GM12878 (cell line): ENCODE results near the gene PERM1. TPM values are rescaled to one million over a fixed set of nuclear protein-coding genes. Genes with fewer than 3 reads are reported as not detected.
A peak's percentile ranks its signal among the peaks of the same experiment; 100 is the strongest.

ENCODE experiments used
- ATAC-seq: fragments of 200-7000 bp; cut with Tn5 transposase; 3 replicates; pipeline ENCODE4 v1.9.1; 2020; ENCODE audit warnings: mild to moderate bottlenecking, moderate library complexity
- BruUV-seq: library from RNA; stranded (reverse); fragments of 400-500 nt; replicated peaks from 2 replicates; lab custom pipeline; 2021; lab: Mats Ljungman, UMichigan
- CTCF ChIA-PET: fragments of 300-600 bp; sonication (Branson Sonifier 250); formaldehyde crosslinking; extraction: SDS; loops from one replicate; lab custom pipeline; 2021; ENCODE audit warnings: inconsistent platforms; lab: Yijun Ruan, JAX
- POLR2A ChIA-PET: fragments of 350-600 bp; formaldehyde crosslinking; extraction: SDS; loops from one replicate; lab custom pipeline; 2021; ENCODE audit warnings: inconsistent platforms; lab: Charles Lee
- RAD21 ChIA-PET: fragments of 300-600 bp; sonication (Branson Sonifier 250); formaldehyde crosslinking; loops from one replicate; lab custom pipeline; 2023; ENCODE audit warnings: antibody characterized with exemption; ENCODE audit not compliant: unreplicated experiment; lab: Charles Lee
- SMC1A ChIA-PET: fragments of 300-600 bp; sonication (Branson Sonifier 250); formaldehyde crosslinking; loops from one replicate; lab custom pipeline; 2023; ENCODE audit not compliant: unreplicated experiment, uncharacterized antibody; lab: Charles Lee
- DNase-seq: peaks from one replicate; pipeline ENCODE4 v3.0.0-alpha.2; 2011; ENCODE audit warnings: low read depth, low spot score
- FAIRE-seq: peaks from 3 replicates; lab custom pipeline; 2011; peaks lifted over from hg19 to GRCh38; lab: Jason Lieb, UNC
- H2AFZ ChIP-seq: 2 replicates; pipeline ENCODE4 v1.6.0; 2011; ENCODE audit warnings: low read depth, low read length, control low read depth; ENCODE audit not compliant: control insufficient read depth
- H3K27ac ChIP-seq: 2 replicates; pipeline ENCODE4 v1.5.1; 2011; ENCODE audit warnings: control low read depth; ENCODE audit not compliant: control insufficient read depth, insufficient read depth
- H3K27me3 ChIP-seq, 2 experiments: replicated peaks in 1 of 2; 2 replicates each; pipeline versions ENCODE4 v1.6.0 to v1.6.1; 2011; ENCODE audit warnings: low read length in 1 of 2; ENCODE audit not compliant: control insufficient read depth in 2 of 2, insufficient read depth in 2 of 2
- H3K36me3 ChIP-seq, 2 experiments: 2 replicates each; pipeline ENCODE4 v1.5.1; 2011; ENCODE audit warnings: low read length in 1 of 2; ENCODE audit not compliant: control insufficient read depth in 2 of 2, insufficient read depth in 2 of 2
- H3K4me1 ChIP-seq: 2 replicates; pipeline ENCODE4 v1.6.1; 2011; ENCODE audit warnings: mild to moderate bottlenecking, low read length, moderate library complexity, mixed read lengths; ENCODE audit not compliant: control insufficient read depth, insufficient read depth
- H3K4me2 ChIP-seq: 2 replicates; pipeline ENCODE4 v1.6.0; 2011; ENCODE audit warnings: control low read depth; ENCODE audit not compliant: control insufficient read depth, insufficient read depth
- H3K4me3 ChIP-seq: fragments of 200-600 bp; sonication (generic); 2 replicates; pipeline ENCODE4 v1.5.1; 2016
- H3K79me2 ChIP-seq: 2 replicates; pipeline ENCODE4 v1.6.0; 2011; ENCODE audit warnings: low read length; ENCODE audit not compliant: control insufficient read depth, insufficient read depth
- H3K9ac ChIP-seq: 2 replicates; pipeline ENCODE4 v1.8.0; 2011; ENCODE audit warnings: low read length, control low read depth, mixed read lengths; ENCODE audit not compliant: control insufficient read depth, insufficient read depth
- H3K9me3 ChIP-seq: replicated peaks from 3 replicates; pipeline ENCODE4 v1.5.1; 2011; ENCODE audit warnings: mild to moderate bottlenecking, low read length; ENCODE audit not compliant: control insufficient read depth, insufficient read depth
- H4K20me1 ChIP-seq: 2 replicates; pipeline ENCODE4 v1.6.0; 2011; ENCODE audit not compliant: control insufficient read depth, insufficient read depth
- NR2C2 ChIP-seq: IDR thresholded peaks from 2 replicates; pipeline ENCODE4 v1.6.1; 2011; ENCODE audit warnings: borderline replicate concordance, low read depth; ENCODE audit not compliant: control insufficient read depth, insufficient read length
- RB1 ChIP-seq: fragments of 450-650 bp; formaldehyde crosslinking; IDR thresholded peaks from 2 replicates; pipeline ENCODE4 v1.6.1; 2017; ENCODE audit warnings: mild to moderate bottlenecking, borderline replicate concordance
- RCOR1 ChIP-seq: conservative IDR thresholded peaks from 2 replicates; pipeline ENCODE4 v1.6.1; 2012; ENCODE audit warnings: low read depth, low read length, improper control_type of control experiment
- SKIL ChIP-seq: fragments of 450-650 bp; IDR thresholded peaks from 2 replicates; pipeline ENCODE4 v1.6.1; 2017; ENCODE audit warnings: mild to moderate bottlenecking, low read depth, inconsistent platforms; ENCODE audit not compliant: poor library complexity, severe bottlenecking
- SPI1 ChIP-seq: IDR thresholded peaks from 2 replicates; pipeline ENCODE4 v1.6.1; 2011; ENCODE audit warnings: low read depth, mild to moderate bottlenecking, low read length, moderate library complexity, borderline replicate concordance; ENCODE audit not compliant: insufficient read depth
- SREBF2 ChIP-seq: IDR thresholded peaks from 2 replicates; pipeline ENCODE4 v1.6.1; 2012; ENCODE audit warnings: mild to moderate bottlenecking, low read length
- SRF ChIP-seq, 2 experiments: IDR thresholded peaks; 2 replicates each; pipeline ENCODE4 v1.6.1; 2011; ENCODE audit warnings: low read depth in 2 of 2, low read length in 2 of 2, mild to moderate bottlenecking in 1 of 2, moderate library complexity in 1 of 2
- STAT1 ChIP-seq: fragments of 450-650 bp; conservative IDR thresholded peaks from 2 replicates; pipeline ENCODE4 v1.6.1; 2014; ENCODE audit warnings: antibody characterized with exemption, mild to moderate bottlenecking
- TCF7 ChIP-seq: IDR thresholded peaks from 2 replicates; pipeline ENCODE4 v1.6.1; 2014; ENCODE audit warnings: antibody characterized with exemption, borderline replicate concordance
- YBX1 ChIP-seq: fragments of 450-650 bp; IDR thresholded peaks from 2 replicates; pipeline ENCODE4 v1.6.1; 2016; ENCODE audit warnings: antibody characterized with exemption
- YY1 ChIP-seq: IDR thresholded peaks from 2 replicates; pipeline ENCODE4 v1.6.1; 2011; ENCODE audit warnings: low read depth, mild to moderate bottlenecking, low read length
- ZNF217 ChIP-seq: fragments of 450-650 bp; IDR thresholded peaks from 2 replicates; pipeline ENCODE4 v1.6.1; 2017; ENCODE audit warnings: antibody characterized with exemption, mild to moderate bottlenecking
- ZZZ3 ChIP-seq: IDR thresholded peaks from 2 replicates; pipeline ENCODE4 v1.6.1; 2011; ENCODE audit warnings: low read depth; ENCODE audit not compliant: control insufficient read depth, insufficient read length
- WGBS: methylation state at CpG from one replicate; pipeline ENCODE4 v1.1.6; 2016; ENCODE audit warnings: low lambda C conversion rate; ENCODE audit not compliant: insufficient replicate concordance, insufficient coverage; ENCODE audit errors: missing lambda C conversion rate; 5-methylcytosine and 5-hydroxymethylcytosine counted together
- in situ Hi-C: fragments of 300-500 bp; cut with MboI; formaldehyde crosslinking; loops from 9 replicates; pipeline ENCODE4 v1.14.3; 2018; ENCODE audit warnings: mixed read lengths
- intact Hi-C: fragments of 100-400 bp; cut with micrococcal nuclease; formaldehyde crosslinking; loops from one replicate; pipeline ENCODE4 v1.14.2; 2022; ENCODE audit not compliant: unreplicated experiment
- polyA plus RNA-seq, 11 experiments: library from polyadenylated mRNA; depleted of rRNA in 4 of 11; unstranded in 6 of 11; stranded (reverse) in 5 of 11; fragments of >200 nt; fragmentation: Nextera tagmentation in 4 of 11; fragmentation: Illumina TruSeq in 1 of 11; extraction: Ambion mirVana in 4 of 11; extraction: Trizol in 1 of 11; gene quantifications; 1 replicate in 1 of 11; 2 replicates in 10 of 11; pipeline versions ENCODE4 v1.2.1 to v1.2.3, GENCODE V29; 2011 to 2016; ENCODE audit warnings: inconsistent platforms in 2 of 11, missing spikeins in 2 of 11, low read depth in 1 of 11
- total RNA-seq, 4 experiments: library from RNA; depleted of rRNA in 3 of 4; stranded (reverse); fragments of >200 nt in 3 of 4; fragmentation: Illumina TruSeq in 1 of 4; extraction: Trizol in 1 of 4; gene quantifications; 2 replicates each; pipeline versions ENCODE4 v1.2.1 to v1.2.3, GENCODE V29; 2013 to 2021
- TF ChIP-seq, protein P1 (sequence below): fragments of 450-650 bp; IDR thresholded peaks from 2 replicates; pipeline ENCODE4 v1.6.1; 2014; ENCODE audit warnings: mild to moderate bottlenecking
- TF ChIP-seq, protein P2 (sequence below): fragments of 450-650 bp; IDR thresholded peaks from 2 replicates; pipeline ENCODE4 v1.6.1; 2016; ENCODE audit warnings: mild to moderate bottlenecking
- TF ChIP-seq, protein P3 (sequence below): fragments of 450-650 bp; IDR thresholded peaks from 2 replicates; pipeline ENCODE4 v1.6.1; 2017; ENCODE audit warnings: low read depth, mild to moderate bottlenecking, moderate library complexity

Gene PERM1
- total and polyA plus RNA-seq, 10 of the 15 experiments (the other 5 are each of a cell fraction or from before 2014, with no cell fraction given): not detected

DNA sequence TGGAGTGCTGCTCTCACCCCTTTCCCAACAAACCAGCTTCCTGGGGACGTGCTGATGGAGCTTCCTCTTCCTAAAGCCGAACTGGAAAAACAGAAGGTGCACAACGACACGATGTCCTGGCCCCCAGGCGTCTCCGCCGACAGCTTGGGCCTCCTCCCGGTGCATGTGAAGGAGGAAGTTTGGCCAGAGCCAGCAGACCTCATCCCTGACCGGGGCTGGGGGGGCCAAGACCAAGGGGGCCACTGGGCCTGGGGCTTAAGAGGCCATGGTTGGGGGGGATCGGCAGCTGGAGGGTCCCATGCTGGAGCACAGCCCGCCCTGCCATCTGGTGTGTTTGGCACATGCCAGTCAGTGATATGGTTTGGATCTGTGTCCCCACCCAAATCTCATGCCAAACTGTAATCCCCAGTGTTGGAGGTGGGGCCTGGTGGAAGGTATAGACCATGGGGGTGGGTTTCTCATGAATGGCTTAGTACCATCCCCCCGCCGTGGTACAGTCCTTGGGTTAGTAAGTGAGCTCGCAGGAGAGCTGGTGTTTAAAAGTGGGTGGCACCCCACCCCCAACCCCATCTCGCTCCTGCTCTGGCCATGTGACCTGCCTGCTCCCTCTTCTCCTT, 11.6 kb upstream of the PERM1 start (continued):
- TF ChIP-seq, protein P1, sequence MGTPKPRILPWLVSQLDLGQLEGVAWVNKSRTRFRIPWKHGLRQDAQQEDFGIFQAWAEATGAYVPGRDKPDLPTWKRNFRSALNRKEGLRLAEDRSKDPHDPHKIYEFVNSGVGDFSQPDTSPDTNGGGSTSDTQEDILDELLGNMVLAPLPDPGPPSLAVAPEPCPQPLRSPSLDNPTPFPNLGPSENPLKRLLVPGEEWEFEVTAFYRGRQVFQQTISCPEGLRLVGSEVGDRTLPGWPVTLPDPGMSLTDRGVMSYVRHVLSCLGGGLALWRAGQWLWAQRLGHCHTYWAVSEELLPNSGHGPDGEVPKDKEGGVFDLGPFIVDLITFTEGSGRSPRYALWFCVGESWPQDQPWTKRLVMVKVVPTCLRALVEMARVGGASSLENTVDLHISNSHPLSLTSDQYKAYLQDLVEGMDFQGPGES: no peak

DNA sequence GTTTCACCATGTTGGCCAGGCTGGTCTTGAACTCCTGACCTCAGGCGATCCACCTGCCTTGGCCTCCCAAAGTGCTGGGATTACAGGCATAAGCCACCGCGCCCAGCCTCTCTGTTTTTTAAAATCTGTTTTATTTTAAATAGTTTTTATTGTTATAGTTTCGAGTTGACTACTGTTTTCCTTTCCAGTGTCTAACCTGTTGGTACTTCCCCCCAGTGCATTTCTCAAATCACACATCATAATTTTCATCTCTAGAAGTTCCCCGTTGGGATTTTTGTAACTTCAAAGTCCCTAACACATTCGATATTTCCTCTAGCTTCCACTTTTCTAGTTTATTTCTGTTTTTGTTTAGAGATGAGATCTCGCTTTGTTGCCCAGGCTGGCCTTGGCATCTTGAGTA, 10.5 kb upstream of the PERM1 start:
- POLR2A ChIA-PET: interaction anchor here (0.8 to 2.4 kb wide), 8 partner anchors 9 to 72 kb away, joined by 3 to 11 read pairs (median 4); partner anchors contain the start of gene ISG15
- in situ Hi-C loops: no loop called here
- TF ChIP-seq SREBF2: no peak
- TF ChIP-seq NR2C2: no peak
- peak; percentile 84; the same call in 1 of the 2 replicates for TF ChIP-seq ZNF217
- no peak for TF ChIP-seq YBX1
- no peak for TF ChIP-seq RB1
- TF ChIP-seq YY1: no peak
- peak; percentile 56 for TF ChIP-seq SKIL
- no peak for TF ChIP-seq ZZZ3
- TF ChIP-seq, protein P2, sequence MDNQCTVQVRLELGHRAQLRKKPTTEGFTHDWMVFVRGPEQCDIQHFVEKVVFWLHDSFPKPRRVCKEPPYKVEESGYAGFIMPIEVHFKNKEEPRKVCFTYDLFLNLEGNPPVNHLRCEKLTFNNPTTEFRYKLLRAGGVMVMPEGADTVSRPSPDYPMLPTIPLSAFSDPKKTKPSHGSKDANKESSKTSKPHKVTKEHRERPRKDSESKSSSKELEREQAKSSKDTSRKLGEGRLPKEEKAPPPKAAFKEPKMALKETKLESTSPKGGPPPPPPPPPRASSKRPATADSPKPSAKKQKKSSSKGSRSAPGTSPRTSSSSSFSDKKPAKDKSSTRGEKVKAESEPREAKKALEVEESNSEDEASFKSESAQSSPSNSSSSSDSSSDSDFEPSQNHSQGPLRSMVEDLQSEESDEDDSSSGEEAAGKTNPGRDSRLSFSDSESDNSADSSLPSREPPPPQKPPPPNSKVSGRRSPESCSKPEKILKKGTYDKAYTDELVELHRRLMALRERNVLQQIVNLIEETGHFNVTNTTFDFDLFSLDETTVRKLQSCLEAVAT: no peak
- no peak for TF ChIP-seq RCOR1
- TF ChIP-seq, protein P3, sequence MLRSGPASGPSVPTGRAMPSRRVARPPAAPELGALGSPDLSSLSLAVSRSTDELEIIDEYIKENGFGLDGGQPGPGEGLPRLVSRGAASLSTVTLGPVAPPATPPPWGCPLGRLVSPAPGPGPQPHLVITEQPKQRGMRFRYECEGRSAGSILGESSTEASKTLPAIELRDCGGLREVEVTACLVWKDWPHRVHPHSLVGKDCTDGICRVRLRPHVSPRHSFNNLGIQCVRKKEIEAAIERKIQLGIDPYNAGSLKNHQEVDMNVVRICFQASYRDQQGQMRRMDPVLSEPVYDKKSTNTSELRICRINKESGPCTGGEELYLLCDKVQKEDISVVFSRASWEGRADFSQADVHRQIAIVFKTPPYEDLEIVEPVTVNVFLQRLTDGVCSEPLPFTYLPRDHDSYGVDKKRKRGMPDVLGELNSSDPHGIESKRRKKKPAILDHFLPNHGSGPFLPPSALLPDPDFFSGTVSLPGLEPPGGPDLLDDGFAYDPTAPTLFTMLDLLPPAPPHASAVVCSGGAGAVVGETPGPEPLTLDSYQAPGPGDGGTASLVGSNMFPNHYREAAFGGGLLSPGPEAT: peak; percentile 63; the same call in 1 of the 2 replicates
- no peak for TF ChIP-seq STAT1
- TF ChIP-seq SRF (IDR thresholded peaks at IDR 0.05; ENCODE audit: low read depth in 2 of 2, low read length in 2 of 2): no peak
- TF ChIP-seq TCF7: no peak
- no peak for TF ChIP-seq SPI1

More for the DNA sequence above, 10.5 kb upstream of the PERM1 start:
- ChIA-PET SMC1A (interaction anchor here (0.9 to 2.2 kb wide), 7 partner anchors 10 to 238 kb away, joined by 3 to 8 read pairs (median 4); partner anchors contain the start of gene ISG15), RAD21 (interaction anchor here (0.6 to 1.7 kb wide), 8 partner anchors 8 to 86 kb away, joined by 3 to 7 read pairs (median 3); partner anchors contain the start of genes AGRN and ISG15), CTCF (interaction anchor here (1.0 to 4.7 kb wide), 7 partner anchors 9 to 71 kb away, joined by 3 to 34 read pairs (median 6); partner anchors contain the start of gene ISG15)
- no peak overlapping the region for H3K9ac ChIP-seq
- no peaks in the 10 kb centered on the region for H4K20me1 ChIP-seq
- no peaks in the 10 kb centered on the region for H3K79me2 ChIP-seq
- peaks cover 0 to 4% of the 10 kb centered on the region in 2 experiments; a peak in 1 of 4 replicates for H3K27me3 ChIP-seq
- FAIRE-seq: peak; percentile 18
- no peaks in the 10 kb centered on the region for H3K36me3 ChIP-seq
- H2AFZ ChIP-seq: no peak overlapping the region
- ATAC-seq: peak; percentile 82
- peaks cover 3% of the 10 kb centered on the region; the same call in 2 of the 3 replicates for H3K9me3 ChIP-seq
- H3K4me3 ChIP-seq: no peak overlapping the region
- BruUV-seq: no TSS peak
- DNase-seq: peak; percentile 38
- intact Hi-C loops: no loop called here
- 7% methylated on average over 7 of the region's 7 CpGs for WGBS
- peaks cover 20% of the 10 kb centered on the region for H3K4me1 ChIP-seq
- peak overlapping the region; percentile 13 for H3K27ac ChIP-seq
- peak overlapping the region; percentile 21 for H3K4me2 ChIP-seq
